Measurements from ENCODE around the gene MGST3.
"Not testable (repeated sequence)": the region's sequence is repeated elsewhere in the genome, so short reads cannot be mapped to it uniquely, and the experiment has no call there.

MGST3 gene

DNA sequence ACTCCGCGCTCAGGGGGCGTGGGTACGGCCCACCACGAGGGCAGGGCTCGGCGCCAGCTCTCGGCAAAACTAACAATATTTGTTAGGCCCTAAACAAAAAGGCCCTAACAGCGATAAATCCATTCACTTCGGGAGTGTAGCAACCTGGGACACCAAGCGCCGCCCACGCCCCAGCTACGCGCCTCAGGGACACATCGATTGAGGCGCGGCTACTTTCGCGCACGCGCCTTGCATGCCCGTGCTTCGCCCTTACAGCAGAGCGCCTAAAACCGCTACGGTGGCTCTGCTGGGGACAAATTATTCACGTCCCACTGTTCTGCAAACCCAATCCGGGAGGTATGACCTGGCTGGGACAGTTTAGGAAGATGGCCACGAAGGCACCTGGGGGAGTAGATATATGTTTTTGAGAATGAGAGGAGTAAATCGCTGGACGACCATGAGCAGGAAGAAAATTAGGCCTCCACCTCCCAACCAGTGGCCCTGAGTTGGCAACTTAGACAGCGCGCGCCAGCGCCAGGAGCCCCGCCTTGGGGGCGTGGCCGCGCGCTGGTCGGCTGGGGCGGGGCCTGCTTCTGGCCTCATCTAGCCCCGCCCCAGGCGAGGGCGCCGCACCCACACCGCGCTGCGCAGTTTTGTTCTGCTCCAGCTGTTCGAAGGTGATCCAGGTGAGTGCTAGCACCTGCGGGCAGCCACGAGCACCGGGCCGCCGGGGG is at the start of gene MGST3:
TSS of gene MGST3 (plus strand) at position 606 of the 713 bp plus-strand sequence. CDS start 18,614 bp downstream, outside the sequence.
- DNase-seq (ENCODE audit: low read depth in 3 of 3): peak; percentile 88 to 97 (median 93)

GRCh38 chr1:165581926-165582325 is 49.1 kb upstream of the MGST3 start:
- DNase-seq (ENCODE audit: low read depth in 3 of 3): no peak

DNA sequence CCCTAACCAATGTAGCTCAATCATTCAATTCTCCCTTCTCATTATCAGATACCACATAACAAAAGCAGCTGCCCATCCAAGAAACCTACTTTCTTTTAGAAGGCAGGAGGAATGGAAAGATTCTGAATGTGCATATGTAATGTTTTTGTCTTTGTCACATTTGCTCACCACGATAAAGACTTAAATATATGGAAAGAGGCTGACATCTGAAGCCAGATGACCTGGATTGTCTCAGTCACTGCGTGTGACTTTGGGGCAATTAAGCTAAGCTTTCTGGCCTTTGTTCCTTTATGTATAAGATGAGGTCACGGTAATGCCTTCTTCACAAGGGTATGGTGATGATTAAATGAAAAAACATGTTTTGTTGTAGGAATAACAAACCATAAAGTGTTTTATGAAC is 44.6 kb upstream of the MGST3 start:
- no peak for DNase-seq (ENCODE audit: low read depth in 3 of 3)

- DNase-seq (ENCODE audit: low read depth in 3 of 3): not testable (repeated sequence)
Observed at GRCh38 chr1:165591391-165591790, 39.6 kb upstream of the MGST3 start.

DNA sequence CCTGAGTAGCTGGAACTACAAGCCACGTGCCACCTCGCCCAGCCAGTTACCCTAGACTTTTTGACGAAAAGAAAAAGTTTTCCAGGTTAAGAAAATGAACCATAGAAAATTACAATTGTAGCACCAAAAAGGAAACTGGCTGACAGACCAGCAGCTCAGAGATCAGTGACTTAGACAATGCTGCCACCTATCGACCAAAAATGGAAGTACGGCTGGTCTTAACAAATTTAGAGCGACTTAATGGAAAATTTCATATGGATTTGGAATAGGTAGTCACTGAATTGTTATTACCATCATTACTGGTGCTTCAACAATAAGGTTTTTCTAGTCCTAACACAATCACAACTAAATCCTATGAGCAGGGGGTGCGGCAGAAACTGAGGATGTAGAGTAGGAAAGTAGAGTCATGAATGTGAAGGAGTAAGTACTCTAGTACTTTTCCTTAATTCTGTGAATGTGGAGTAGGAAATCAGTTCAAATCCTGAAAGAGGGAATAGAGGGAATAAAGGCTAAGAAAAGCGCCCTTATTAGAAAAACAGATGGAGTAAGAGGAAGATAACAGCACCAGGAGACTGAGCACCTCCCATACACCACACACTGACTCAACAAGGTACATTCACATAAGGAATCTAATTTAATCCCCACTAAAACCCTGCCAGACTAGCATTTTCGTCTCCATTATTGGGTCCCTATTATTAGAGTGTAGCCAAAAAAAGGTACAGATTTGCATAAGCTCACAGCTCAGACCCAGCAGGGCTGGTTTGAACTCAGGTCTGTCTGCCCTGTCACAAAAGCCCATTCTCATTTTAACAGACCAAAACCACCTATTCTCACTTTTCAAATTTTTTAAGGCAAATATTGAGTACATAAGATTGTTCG is 37.9 kb upstream of the MGST3 start:
- peak; percentile 40 to 72 (median 63) for DNase-seq (ENCODE audit: low read depth in 3 of 3)

DNA sequence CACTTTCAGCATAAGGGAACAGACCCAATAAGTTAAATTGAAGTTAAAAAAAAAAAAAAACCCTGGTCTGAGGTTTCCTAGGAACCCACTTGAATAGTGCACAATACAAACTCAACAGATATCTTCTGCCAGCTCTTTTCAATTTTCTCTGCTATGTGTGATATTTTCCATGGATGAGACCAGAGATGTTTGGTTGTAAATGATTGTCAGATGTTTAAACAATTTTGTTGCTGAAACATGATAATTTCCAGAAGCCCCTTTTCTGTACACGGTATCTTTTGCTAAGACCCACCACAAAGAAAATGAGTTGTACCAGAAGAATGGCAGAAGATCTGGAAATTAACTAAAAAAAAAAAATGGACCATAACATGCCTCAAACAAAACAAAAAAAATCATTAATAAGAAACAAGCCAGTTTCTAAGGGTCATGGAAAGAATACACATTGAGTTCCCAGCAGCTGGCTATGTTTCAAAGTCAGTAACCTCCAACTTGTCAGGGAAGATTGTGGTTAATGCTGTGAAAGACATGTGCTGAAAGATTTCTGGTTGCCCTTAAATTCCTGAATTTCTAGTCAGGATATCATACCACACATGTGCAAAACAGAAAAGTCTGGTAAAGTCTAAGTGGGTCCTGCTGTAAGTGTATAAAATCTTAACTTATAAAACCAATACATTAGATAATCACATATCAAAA is 35.6 kb upstream of the MGST3 start:
- no peak for DNase-seq (ENCODE audit: low read depth in 3 of 3)

DNA sequence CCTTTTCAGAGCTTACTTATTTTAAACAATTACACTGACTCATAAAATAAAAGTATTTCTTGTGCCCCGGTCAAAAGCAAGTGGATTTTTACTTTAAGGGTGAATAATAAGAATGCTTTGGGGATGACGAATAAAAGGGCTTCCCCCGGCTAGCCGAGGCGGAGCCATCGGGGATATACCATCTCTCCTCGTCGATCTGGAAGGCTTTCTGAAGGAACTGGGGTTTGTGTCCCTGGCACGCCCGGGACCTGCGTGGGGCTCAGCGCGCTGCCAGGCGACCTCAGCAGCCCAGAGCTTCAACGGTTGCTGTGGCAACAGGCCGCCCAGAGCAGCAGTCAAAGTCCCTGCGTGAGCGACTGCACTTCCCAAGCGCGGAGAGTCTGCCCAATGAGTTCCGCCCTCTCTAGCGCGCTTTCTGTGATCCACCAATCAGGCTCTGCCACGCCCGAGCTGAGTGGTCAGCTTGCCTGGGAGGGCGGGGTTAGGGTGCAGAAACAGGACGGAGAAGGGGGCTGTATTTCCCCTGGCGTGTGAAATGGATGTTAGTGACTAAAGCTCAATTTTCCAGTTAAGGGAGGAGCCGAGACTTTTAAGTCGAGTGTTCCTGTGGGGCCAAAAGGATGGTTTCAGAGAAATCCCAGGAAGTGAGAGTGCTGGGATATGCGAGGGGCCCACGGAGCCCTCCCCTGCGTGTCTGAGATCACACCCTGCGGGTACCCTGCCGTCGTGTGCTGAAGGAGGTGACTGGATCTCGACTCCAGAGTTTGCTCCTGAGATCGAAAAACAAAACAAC is 33.0 kb upstream of the MGST3 start:
- DNase-seq (ENCODE audit: low read depth in 3 of 3): peak; percentile 89 to 93 (median 93)

GRCh38 chr1:165598676-165599059 is 32.4 kb upstream of the MGST3 start:
- DNase-seq (ENCODE audit: low read depth in 3 of 3): peak in 1 of 3 donors; percentile 3

DNA sequence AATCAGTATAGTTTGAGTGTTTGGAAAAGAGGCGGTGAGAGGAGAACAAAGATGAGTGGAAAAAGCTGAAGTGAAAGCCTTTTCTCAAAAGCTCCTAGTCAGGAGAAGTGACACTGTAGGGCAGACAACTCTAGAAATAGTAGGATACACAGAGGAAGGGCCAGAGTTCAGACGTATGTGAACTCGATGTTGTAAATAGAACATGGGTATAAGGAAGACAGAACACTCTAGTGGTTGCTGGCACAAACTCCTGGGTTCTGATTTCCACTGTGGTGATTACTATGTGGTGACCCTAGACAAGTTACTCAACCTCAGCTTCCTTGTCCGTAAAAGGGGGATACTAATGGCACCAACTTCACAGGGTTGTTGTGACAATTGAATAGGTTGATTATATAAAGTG is 30.2 kb upstream of the MGST3 start:
- no peak for DNase-seq (ENCODE audit: low read depth in 3 of 3)

GRCh38 chr1:165603810-165604209 is 27.2 kb upstream of the MGST3 start:
- no peak for DNase-seq (ENCODE audit: low read depth in 3 of 3)

DNA sequence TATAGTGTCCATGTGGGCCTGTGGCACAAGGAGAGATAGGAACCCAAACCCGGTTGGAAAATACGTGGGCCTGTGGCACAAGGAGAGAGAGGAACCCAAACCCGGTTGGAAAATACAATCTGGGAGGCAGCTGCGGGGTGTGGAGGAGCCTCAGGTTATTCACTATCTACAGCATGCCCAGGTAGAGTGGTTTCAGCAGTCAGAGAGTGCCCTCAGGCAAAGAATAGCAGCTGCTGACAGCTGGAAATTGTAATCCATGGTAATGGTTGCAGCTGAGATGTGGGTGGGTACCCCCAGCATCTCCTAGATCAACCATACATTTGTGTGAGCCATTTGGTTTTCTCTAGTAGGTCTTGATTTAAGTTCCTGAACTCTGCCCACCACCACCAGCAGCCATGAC is 25.8 kb upstream of the MGST3 start:
- DNase-seq (ENCODE audit: low read depth in 3 of 3): no peak

DNA sequence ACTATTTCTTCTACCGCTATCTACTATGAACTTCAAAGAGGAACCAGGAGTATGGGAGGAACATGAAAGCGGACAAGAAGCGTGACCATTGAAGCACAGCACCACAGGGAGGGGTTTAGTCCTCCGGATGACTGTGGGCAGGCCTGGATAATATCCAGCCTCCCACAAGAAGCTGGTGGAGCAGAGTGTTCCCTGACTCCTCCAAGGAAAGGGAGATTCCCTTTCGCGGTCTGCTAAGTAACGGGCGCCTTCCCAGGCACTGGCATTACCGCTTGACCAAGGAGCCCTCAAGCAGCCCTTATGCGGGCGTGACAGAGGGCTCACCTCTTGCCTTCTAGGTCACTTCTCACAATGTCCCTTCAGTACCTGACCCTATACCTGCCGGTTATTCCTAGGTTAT is 24.4 kb upstream of the MGST3 start:
- not testable (repeated sequence) for DNase-seq (ENCODE audit: low read depth in 3 of 3)

DNA sequence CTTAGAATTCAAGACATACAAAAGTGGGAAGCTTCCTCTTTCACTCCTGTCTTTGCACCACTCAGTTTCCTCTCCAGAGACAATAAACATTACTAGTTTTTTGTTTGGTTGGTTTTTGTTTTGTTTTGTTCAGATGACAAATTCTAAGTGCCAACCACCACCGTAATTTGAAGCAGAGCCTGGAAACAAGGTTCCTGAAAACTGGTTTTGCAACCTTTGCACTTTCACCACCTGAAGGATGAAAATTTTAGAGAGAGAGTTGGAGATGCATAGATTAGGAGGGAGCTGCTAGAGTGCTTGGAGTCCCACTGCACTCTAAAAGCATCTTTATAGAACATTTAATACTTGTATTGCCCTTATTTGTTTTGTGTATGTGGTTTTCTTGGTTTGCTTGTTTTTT is 20.2 kb upstream of the MGST3 start:
- DNase-seq (ENCODE audit: low read depth in 3 of 3): no peak

DNA sequence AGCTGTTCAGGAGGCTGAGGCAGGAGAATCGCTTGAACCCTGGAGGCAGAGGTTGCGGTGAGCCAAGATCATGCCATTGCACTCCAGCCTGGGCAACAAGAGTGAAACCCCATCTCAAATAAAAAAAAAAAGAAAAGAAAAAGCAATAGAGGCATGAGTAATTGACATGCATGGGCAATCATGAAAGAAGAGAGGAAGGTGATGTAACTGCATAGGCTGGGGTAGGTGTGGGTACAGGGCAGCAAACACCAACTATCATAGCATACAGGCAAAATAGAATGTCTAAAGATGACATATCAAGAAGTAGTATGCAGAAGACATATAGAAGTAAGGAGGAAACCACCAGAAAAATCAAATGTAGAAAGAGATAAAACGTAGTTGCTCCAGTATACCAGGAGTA is 19.0 kb upstream of the MGST3 start:
- no peak for DNase-seq (ENCODE audit: low read depth in 3 of 3)

GRCh38 chr1:165616054-165616612 is 14.9 kb upstream of the MGST3 start:
- no peak for DNase-seq (ENCODE audit: low read depth in 3 of 3)

- no peak for DNase-seq (ENCODE audit: low read depth in 3 of 3)
Observed at GRCh38 chr1:165616987-165617546, 14.0 kb upstream of the MGST3 start.

DNA sequence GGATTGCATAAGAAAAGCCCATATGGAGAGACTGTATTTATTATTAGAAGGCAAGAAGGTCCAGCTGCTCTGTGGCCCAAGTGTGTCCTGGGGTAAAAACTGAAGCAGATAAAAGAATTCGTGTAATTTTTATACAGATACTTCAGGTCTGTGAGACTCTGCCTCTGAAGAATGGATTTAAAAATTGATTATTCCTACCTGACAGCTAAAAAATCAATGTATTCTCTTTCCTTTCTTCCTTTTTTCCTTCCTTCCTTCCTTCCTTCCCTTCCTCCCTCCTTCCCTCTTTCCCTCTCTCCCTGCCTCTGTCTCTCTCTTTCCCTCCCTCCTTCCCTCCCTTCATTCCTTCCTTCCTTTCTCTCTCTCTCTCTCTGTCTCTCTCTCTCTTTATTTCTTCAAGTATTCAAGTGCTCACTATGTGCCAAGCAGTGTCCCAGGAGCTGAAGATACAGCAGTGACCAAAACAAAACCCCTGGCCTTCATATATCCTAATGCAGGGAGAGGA is 11.3 kb upstream of the MGST3 start:
- no peak for DNase-seq (ENCODE audit: low read depth in 3 of 3)

- DNase-seq (ENCODE audit: low read depth in 3 of 3): no peak
Observed at GRCh38 chr1:165623624-165624023, 7.4 kb upstream of the MGST3 start.

- no peak for DNase-seq (ENCODE audit: low read depth in 3 of 3)
Observed at GRCh38 chr1:165624441-165624840, 6.6 kb upstream of the MGST3 start.

GRCh38 chr1:165628147-165628822 is 2.7 kb upstream of the MGST3 start:
- no peak for DNase-seq (ENCODE audit: low read depth in 3 of 3)

Data from stimulated activated CD4-positive, alpha-beta T cell treated with anti-CD3 and anti-CD28 coated beads, TNF-alpha, amount 100 ng/mL, for 48 hours (primary cell).